BE2C (cell line): Measurements from ENCODE around the gene MYO5B.

Experiments used
- DNase-seq: peaks from one replicate; pipeline ENCODE4 v3.0.0-alpha.2; 2020
- H3K27me3 ChIP-seq: fragments of 250-450 bp; sonication (Bioruptor Pico); 2 replicates; pipeline ENCODE4 v1.5.1; 2020; ENCODE audit warnings: mild to moderate bottlenecking
- H3K36me3 ChIP-seq: fragments of 250-450 bp; sonication (Bioruptor Pico); 2 replicates; pipeline ENCODE4 v1.5.1; 2020; ENCODE audit warnings: mild to moderate bottlenecking
- H3K4me1 ChIP-seq: fragments of 250-450 bp; sonication (Bioruptor Pico); 2 replicates; pipeline ENCODE4 v1.5.1; 2020
- H3K4me3 ChIP-seq: 2 replicates; pipeline ENCODE4 v1.5.1; 2011; ENCODE audit warnings: low read depth, low read length
- H3K9me3 ChIP-seq: fragments of 250-450 bp; sonication (Bioruptor Pico); 2 replicates; pipeline ENCODE4 v1.5.1; 2020
- CTCF ChIP-seq: IDR thresholded peaks from 2 replicates; pipeline ENCODE4 v1.5.1; 2012; ENCODE audit warnings: mild to moderate bottlenecking, low read depth, low read length

The MYO5B gene

GRCh38 chr18:49971462-49971861 lies 223.5 kb downstream of the MYO5B start:
- no peaks in the 10 kb centered on the region for H3K9me3 ChIP-seq
- no peaks in the 10 kb centered on the region for H3K4me1 ChIP-seq
- no peaks in the 10 kb centered on the region for H3K36me3 ChIP-seq
- no peak for DNase-seq
- H3K27me3 ChIP-seq = no peaks in the 10 kb centered on the region
- no peak overlapping the region for H3K4me3 ChIP-seq
- TF ChIP-seq CTCF = no peak

- Histone ChIP-seq H3K9me3 (no peaks in the 10 kb centered on the region), H3K4me3 (no peak overlapping the region), H3K36me3 (no peaks in the 10 kb centered on the region), H3K4me1 (no peaks in the 10 kb centered on the region), H3K27me3 (no peaks in the 10 kb centered on the region)
- DNase-seq = peak; percentile 11
- no peak for TF ChIP-seq CTCF
These were observed 224.6 kb downstream of the MYO5B start for GRCh38 chr18:49970319-49970718.

- no peak for DNase-seq
- Histone ChIP-seq H3K36me3 (no peaks in the 10 kb centered on the region), H3K27me3 (no peaks in the 10 kb centered on the region), H3K4me3 (no peak overlapping the region), H3K4me1 (no peaks in the 10 kb centered on the region), H3K9me3 (no peaks in the 10 kb centered on the region)
- TF ChIP-seq CTCF = no peak
These were observed 226.2 kb downstream of the MYO5B start for GRCh38 chr18:49968644-49969309.

- H3K9me3 ChIP-seq = no peaks in the 10 kb centered on the region
- H3K36me3 ChIP-seq = no peaks in the 10 kb centered on the region
- DNase-seq = no peak
- TF ChIP-seq CTCF = no peak
- no peaks in the 10 kb centered on the region for H3K27me3 ChIP-seq
- H3K4me1 ChIP-seq = no peaks in the 10 kb centered on the region
- H3K4me3 ChIP-seq = no peak overlapping the region
These were observed 227.2 kb downstream of the MYO5B start for GRCh38 chr18:49967636-49968313.

- TF ChIP-seq CTCF = no peak
- no peaks in the 10 kb centered on the region for H3K27me3 ChIP-seq
- no peaks in the 10 kb centered on the region for H3K4me1 ChIP-seq
- H3K4me3 ChIP-seq = no peak overlapping the region
- no peak for DNase-seq
- H3K36me3 ChIP-seq = no peaks in the 10 kb centered on the region
- H3K9me3 ChIP-seq = no peaks in the 10 kb centered on the region
These were observed 227.8 kb downstream of the MYO5B start for GRCh38 chr18:49967171-49967570.

GRCh38 chr18:49966090-49966489 lies 228.9 kb downstream of the MYO5B start:
- no peaks in the 10 kb centered on the region for H3K36me3 ChIP-seq
- H3K27me3 ChIP-seq = no peaks in the 10 kb centered on the region
- no peaks in the 10 kb centered on the region for H3K4me1 ChIP-seq
- no peaks in the 10 kb centered on the region for H3K9me3 ChIP-seq
- DNase-seq = no peak
- TF ChIP-seq CTCF = no peak
- H3K4me3 ChIP-seq = no peak overlapping the region
